Measurements from ENCODE around the gene CCDC192. TPM values are rescaled to one million over a fixed set of nuclear protein-coding genes. Genes with fewer than 3 reads are reported as not detected.

Gene CCDC192
- total and polyA plus RNA-seq, 2 donors (not counting 3 experiments of a cell fraction or from before 2014, with no cell fraction given): not detected

DNA sequence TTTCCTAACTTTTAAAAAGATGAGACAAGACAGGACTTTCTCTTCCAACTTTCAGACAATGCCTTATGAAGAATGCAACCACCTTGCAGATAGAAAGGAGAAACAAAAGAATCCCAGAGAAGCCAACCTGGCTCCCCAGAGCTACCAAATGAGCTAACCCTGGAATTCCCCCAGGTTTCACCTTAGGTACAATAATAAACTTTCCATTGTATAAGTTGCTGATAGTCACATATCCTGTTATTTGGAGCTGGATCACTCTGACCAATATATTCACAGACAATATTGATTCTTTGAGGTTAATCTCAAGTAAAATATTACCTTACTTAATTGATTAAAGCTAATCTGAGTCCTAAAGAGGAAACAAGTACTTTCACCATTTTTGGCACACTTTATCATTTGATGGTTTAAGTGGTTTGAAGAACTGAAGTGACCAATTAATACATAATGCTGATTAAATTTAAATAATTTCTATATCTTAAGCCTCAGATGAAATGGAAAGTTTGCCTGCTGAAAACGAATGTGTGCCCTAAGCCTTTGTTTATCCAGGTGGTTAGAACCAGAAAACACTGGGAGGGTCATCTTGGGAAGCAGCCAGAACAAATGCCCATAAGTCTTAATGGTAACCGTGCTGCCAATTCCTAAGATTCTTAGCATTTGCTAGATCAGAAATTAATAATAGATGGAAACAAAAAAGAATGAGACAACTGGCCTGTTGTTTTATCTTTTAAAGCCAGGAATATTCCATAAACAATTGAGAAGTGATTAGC is 220.8 kb downstream of the CCDC192 start:
- H3K27ac ChIP-seq (ENCODE audit: insufficient read depth, low read depth, low read length): no peak overlapping the region
- dilution Hi-C loops (cut with MboI; ENCODE audit: extremely low pct_ligation_motif_present, low sequenced_read_pairs): no loop called here
- intact Hi-C loops (cut with micrococcal nuclease): no loop called here
- no peak overlapping the region for H3K4me3 ChIP-seq (replicated peaks in 1 of 3; ENCODE audit: insufficient read depth in 1 of 3, low read depth in 1 of 3, low read length in 3 of 3)
- TF ChIP-seq MYC (IDR thresholded peaks at IDR 0.05; ENCODE audit: low read depth, low read length) (no peak), GATA2 (IDR thresholded peaks at IDR 0.05; ENCODE audit: insufficient read depth, insufficient read length, low read depth, low read length) (no peak)
- TF ChIP-seq, protein P1, sequence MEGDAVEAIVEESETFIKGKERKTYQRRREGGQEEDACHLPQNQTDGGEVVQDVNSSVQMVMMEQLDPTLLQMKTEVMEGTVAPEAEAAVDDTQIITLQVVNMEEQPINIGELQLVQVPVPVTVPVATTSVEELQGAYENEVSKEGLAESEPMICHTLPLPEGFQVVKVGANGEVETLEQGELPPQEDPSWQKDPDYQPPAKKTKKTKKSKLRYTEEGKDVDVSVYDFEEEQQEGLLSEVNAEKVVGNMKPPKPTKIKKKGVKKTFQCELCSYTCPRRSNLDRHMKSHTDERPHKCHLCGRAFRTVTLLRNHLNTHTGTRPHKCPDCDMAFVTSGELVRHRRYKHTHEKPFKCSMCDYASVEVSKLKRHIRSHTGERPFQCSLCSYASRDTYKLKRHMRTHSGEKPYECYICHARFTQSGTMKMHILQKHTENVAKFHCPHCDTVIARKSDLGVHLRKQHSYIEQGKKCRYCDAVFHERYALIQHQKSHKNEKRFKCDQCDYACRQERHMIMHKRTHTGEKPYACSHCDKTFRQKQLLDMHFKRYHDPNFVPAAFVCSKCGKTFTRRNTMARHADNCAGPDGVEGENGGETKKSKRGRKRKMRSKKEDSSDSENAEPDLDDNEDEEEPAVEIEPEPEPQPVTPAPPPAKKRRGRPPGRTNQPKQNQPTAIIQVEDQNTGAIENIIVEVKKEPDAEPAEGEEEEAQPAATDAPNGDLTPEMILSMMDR (IDR thresholded peaks at IDR 0.05; ENCODE audit: extremely low read depth in 1 of 2, insufficient read depth in 1 of 2, low read depth in 1 of 2, low read length in 2 of 2): no peak
- TF ChIP-seq, protein P2, sequence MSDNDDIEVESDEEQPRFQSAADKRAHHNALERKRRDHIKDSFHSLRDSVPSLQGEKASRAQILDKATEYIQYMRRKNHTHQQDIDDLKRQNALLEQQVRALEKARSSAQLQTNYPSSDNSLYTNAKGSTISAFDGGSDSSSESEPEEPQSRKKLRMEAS (IDR thresholded peaks at IDR 0.05; ENCODE audit: insufficient read depth, insufficient read length): no peak
- no TSS peak for BruUV-seq (replicated peaks)
- no peaks in the 10 kb centered on the region for H3K9me3 ChIP-seq (replicated peaks; ENCODE audit: control insufficient read depth, insufficient read depth, low read length)
- POLR2A ChIA-PET: interaction anchor here (0.7 kb wide), 1 partner anchor 135 kb away, joined by 7 read pairs; no protein-coding TSS in a partner anchor
- peaks cover 6% of the 10 kb centered on the region for H3K4me1 ChIP-seq (ENCODE audit: control insufficient read depth, extremely low read depth, insufficient read depth, low read length)
- no peaks in the 10 kb centered on the region for H3K36me3 ChIP-seq (ENCODE audit: control insufficient read depth in 2 of 2, extremely low read depth in 1 of 2, insufficient read depth in 2 of 2, low read length in 2 of 2)
- H4K20me1 ChIP-seq (replicated peaks; ENCODE audit: control insufficient read depth, extremely low read depth, insufficient read depth, low read length): no peaks in the 10 kb centered on the region
- H3K27me3 ChIP-seq (ENCODE audit: control insufficient read depth in 2 of 2, insufficient read depth in 2 of 2, low read length in 2 of 2): no peaks in the 10 kb centered on the region
- CTCF ChIA-PET: interaction anchor here (2.8 kb wide), 1 partner anchor 13 kb away, joined by 17 read pairs; no protein-coding TSS in a partner anchor
- peak; percentile 77 for DNase-seq (ENCODE audit: low read depth, low spot score)
- no peaks in the 10 kb centered on the region for H3K79me2 ChIP-seq (ENCODE audit: control insufficient read depth, insufficient read depth, low read length)
- no peak overlapping the region for H3K4me2 ChIP-seq (ENCODE audit: insufficient read depth, low read length)
- no peak overlapping the region for H3K9ac ChIP-seq (replicated peaks; ENCODE audit: extremely low read depth, insufficient read depth, low read length)
- no peak overlapping the region for H2AFZ ChIP-seq (ENCODE audit: low read depth, low read length)
- FAIRE-seq: peak; percentile 70
- H3K9me1 ChIP-seq (replicated peaks; ENCODE audit: control insufficient read depth, extremely low read depth, insufficient read depth, low read length): no peaks in the 10 kb centered on the region

All from endothelial cell of umbilical vein (primary cell).